IMR-90 (cell line): ENCODE results near the gene ADGRA1. TPM values are rescaled to one million over a fixed set of nuclear protein-coding genes. Genes with fewer than 3 reads are reported as not detected.

Source experiments
- ATAC-seq: fragments of 200-7000 bp; cut with Tn5 transposase; 2 replicates; pipeline ENCODE4 v1.9.1; 2020; ENCODE audit warnings: low read depth, mild to moderate bottlenecking, moderate library complexity
- BruUV-seq: library from RNA; stranded (reverse); fragments of 400-500 nt; replicated peaks from 2 replicates; lab custom pipeline; 2021; lab: Mats Ljungman, UMichigan
- CTCF ChIA-PET: fragments of 300-600 bp; formaldehyde crosslinking; extraction: SDS; loops from one replicate; lab custom pipeline; 2021; ENCODE audit warnings: antibody characterized with exemption; lab: Yijun Ruan, JAX
- POLR2A ChIA-PET: fragments of 300-600 bp; sonication (Branson Sonifier 250); formaldehyde crosslinking; loops from one replicate; lab custom pipeline; 2022; ENCODE audit warnings: antibody characterized with exemption; ENCODE audit not compliant: unreplicated experiment; lab: Charles Lee
- DNase-seq: peaks from one replicate; pipeline ENCODE4 v3.0.0; 2013
- H2AFZ ChIP-seq: replicated peaks from 2 replicates; pipeline ENCODE3; 2013; ENCODE audit warnings: low read length, mild to moderate bottlenecking; ENCODE audit not compliant: poor library complexity
- H2AK5ac ChIP-seq: 2 replicates; pipeline ENCODE4 v1.6.1; 2013; ENCODE audit warnings: low read depth, low read length, inconsistent platforms
- H2AK9ac ChIP-seq: replicated peaks from 2 replicates; pipeline ENCODE3; 2013; ENCODE audit warnings: mild to moderate bottlenecking, low read depth, low read length, moderate library complexity; ENCODE audit not compliant: poor library complexity
- H2BK120ac ChIP-seq: 2 replicates; pipeline ENCODE4 v1.6.1; 2013; ENCODE audit warnings: low read depth, low read length, inconsistent platforms
- H2BK15ac ChIP-seq: 3 replicates; pipeline ENCODE4 v1.6.1; 2013; ENCODE audit warnings: low read depth, low read length, inconsistent platforms
- H2BK20ac ChIP-seq: 2 replicates; pipeline ENCODE4 v1.6.1; 2013; ENCODE audit warnings: low read depth, mild to moderate bottlenecking, inconsistent platforms, low read length, moderate library complexity
- H2BK5ac ChIP-seq: 2 replicates; pipeline ENCODE4 v1.6.1; 2013; ENCODE audit warnings: mild to moderate bottlenecking, low read depth, low read length, inconsistent platforms; ENCODE audit not compliant: poor library complexity, severe bottlenecking
- H3K14ac ChIP-seq: replicated peaks from 2 replicates; pipeline ENCODE4 v1.6.1; 2013; ENCODE audit warnings: low read depth, low read length, inconsistent platforms
- H3K18ac ChIP-seq: 2 replicates; pipeline ENCODE4 v1.6.1; 2013; ENCODE audit warnings: low read depth, low read length, control low read depth
- H3K23ac ChIP-seq: 2 replicates; pipeline ENCODE4 v1.6.1; 2013; ENCODE audit warnings: low read depth, low read length, inconsistent platforms
- H3K27ac ChIP-seq: 2 replicates; pipeline ENCODE4 v1.5.1; 2013; ENCODE audit warnings: mild to moderate bottlenecking, control low read depth, low read length; ENCODE audit not compliant: insufficient read depth
- H3K27me3 ChIP-seq: 2 replicates; pipeline ENCODE4 v1.6.1; 2013; ENCODE audit warnings: low read length; ENCODE audit not compliant: control insufficient read depth, insufficient read depth
- H3K36me3 ChIP-seq: 2 replicates; pipeline ENCODE4 v1.6.1; 2013; ENCODE audit warnings: low read length, mixed read lengths; ENCODE audit not compliant: control insufficient read depth, insufficient read depth
- H3K4ac ChIP-seq: 2 replicates; pipeline ENCODE4 v1.6.1; 2013; ENCODE audit warnings: low read depth, low read length, inconsistent platforms
- H3K4me1 ChIP-seq: 2 replicates; pipeline ENCODE4 v1.6.1; 2013; ENCODE audit warnings: low read length, mixed read lengths; ENCODE audit not compliant: control insufficient read depth, insufficient read depth
- H3K4me2 ChIP-seq: 2 replicates; pipeline ENCODE4 v1.6.1; 2013; ENCODE audit warnings: low read depth, mild to moderate bottlenecking, control low read depth, low read length, moderate library complexity
- H3K4me3 ChIP-seq: 2 replicates; pipeline ENCODE4 v1.5.1; 2013; ENCODE audit warnings: low read depth, mild to moderate bottlenecking, control low read depth, low read length, moderate library complexity; ENCODE audit not compliant: insufficient read depth
- H3K56ac ChIP-seq: 2 replicates; pipeline ENCODE4 v1.6.1; 2013; ENCODE audit warnings: low read length, inconsistent platforms; ENCODE audit not compliant: insufficient read depth; ENCODE audit errors: extremely low read depth
- H3K79me1 ChIP-seq, 2 experiments: 2 replicates each; pipeline ENCODE4 v1.6.1; 2013; ENCODE audit warnings: low read length in 2 of 2, inconsistent platforms in 1 of 2, low read depth in 1 of 2
- H3K9ac ChIP-seq: 2 replicates; pipeline ENCODE4 v1.6.1; 2013; ENCODE audit warnings: low read depth, low read length, control low read depth
- H3K9me1 ChIP-seq: 2 replicates; pipeline ENCODE4 v1.6.1; 2013; ENCODE audit warnings: low read length, inconsistent platforms; ENCODE audit not compliant: insufficient read depth
- H3K9me3 ChIP-seq: 2 replicates; pipeline ENCODE4 v1.6.1; 2013; ENCODE audit warnings: low read length; ENCODE audit not compliant: control insufficient read depth, insufficient read depth
- H4K20me1 ChIP-seq: 2 replicates; pipeline ENCODE4 v1.6.1; 2013; ENCODE audit warnings: low read length, inconsistent platforms; ENCODE audit not compliant: insufficient read depth
- H4K5ac ChIP-seq: 2 replicates; pipeline ENCODE4 v1.6.1; 2013; ENCODE audit warnings: mild to moderate bottlenecking, low read depth, low read length, control low read depth
- H4K8ac ChIP-seq, 2 experiments: 2 replicates each; pipeline ENCODE4 v1.6.1; 2013; ENCODE audit warnings: low read depth in 2 of 2, low read length in 2 of 2, control low read depth in 1 of 2, inconsistent platforms in 1 of 2
- H4K91ac ChIP-seq: 2 replicates; pipeline ENCODE4 v1.6.1; 2013; ENCODE audit warnings: low read depth, low read length, inconsistent platforms; ENCODE audit not compliant: insufficient read depth
- BHLHE40 ChIP-seq: fragments of 150-350 bp; IDR thresholded peaks from 2 replicates; pipeline ENCODE4 v1.6.1; 2016; ENCODE audit warnings: mild to moderate bottlenecking, low read depth, low read length
- CEBPB ChIP-seq: IDR thresholded peaks from 2 replicates; pipeline ENCODE4 v1.6.1; 2012; ENCODE audit warnings: low read depth, low read length, improper control_type of control experiment
- CHD1 ChIP-seq: IDR thresholded peaks from 2 replicates; pipeline ENCODE4 v1.6.1; 2012; ENCODE audit warnings: low read depth, low read length, improper control_type of control experiment
- FOS ChIP-seq: fragments of 150-350 bp; IDR thresholded peaks from 2 replicates; pipeline ENCODE4 v1.6.1; 2016; ENCODE audit warnings: low read depth, low read length
- MAFK ChIP-seq: IDR thresholded peaks from 2 replicates; pipeline ENCODE4 v1.6.1; 2012; ENCODE audit warnings: low read depth, low read length, improper control_type of control experiment
- MAZ ChIP-seq: IDR thresholded peaks from 2 replicates; pipeline ENCODE4 v1.6.1; 2012; ENCODE audit warnings: low read depth, mild to moderate bottlenecking, low read length, improper control_type of control experiment, moderate library complexity, borderline replicate concordance
- MXI1 ChIP-seq: IDR thresholded peaks from 2 replicates; pipeline ENCODE4 v1.6.1; 2012; ENCODE audit warnings: low read depth, mild to moderate bottlenecking, low read length, moderate library complexity, borderline replicate concordance
- NFE2L2 ChIP-seq: fragments of 150-350 bp; IDR thresholded peaks from 2 replicates; pipeline ENCODE4 v1.6.1; 2016; ENCODE audit warnings: low read depth, mild to moderate bottlenecking, low read length
- POLR2A ChIP-seq: IDR thresholded peaks from 2 replicates; pipeline ENCODE4 v1.6.1; 2012; ENCODE audit warnings: mild to moderate bottlenecking, low read depth, low read length
- RAD21 ChIP-seq: IDR thresholded peaks from 2 replicates; pipeline ENCODE4 v1.6.1; 2012; ENCODE audit warnings: low read length, improper control_type of control experiment
- RCOR1 ChIP-seq: IDR thresholded peaks from 2 replicates; pipeline ENCODE4 v1.6.1; 2012; ENCODE audit warnings: mild to moderate bottlenecking, low read length, improper control_type of control experiment; ENCODE audit not compliant: insufficient replicate concordance
- RFX5 ChIP-seq: IDR thresholded peaks from 2 replicates; pipeline ENCODE4 v1.8.0; 2012; ENCODE audit warnings: low read depth, mild to moderate bottlenecking, low read length, moderate library complexity
- SMC3 ChIP-seq: fragments of 150-350 bp; IDR thresholded peaks from 2 replicates; pipeline ENCODE4 v1.6.1; 2016; ENCODE audit warnings: low read depth, mild to moderate bottlenecking, antibody characterized with exemption, low read length, moderate library complexity
- WGBS, 2 experiments: methylation state at CpG; one replicate each; pipeline versions ENCODE4 v1.1.5 to v1.1.7; 2013; ENCODE audit warnings: missing lambda C conversion rate in 2 of 2; ENCODE audit not compliant: insufficient read length in 1 of 2; ENCODE audit errors: extremely low coverage in 2 of 2; 5-methylcytosine and 5-hydroxymethylcytosine counted together
- dilution Hi-C: fragments of 300-500 bp; cut with HindIII; formaldehyde crosslinking; loops from one replicate; pipeline ENCODE4 v1.14.3; 2018; ENCODE audit warnings: low sequenced_read_pairs; ENCODE audit not compliant: unreplicated experiment
- in situ Hi-C: fragments of 300-500 bp; cut with MboI; formaldehyde crosslinking; loops from 3 replicates; pipeline ENCODE4 v1.14.3; 2019; ENCODE audit warnings: low sequenced_read_pairs, inconsistent platforms, mixed read lengths
- intact Hi-C: fragments of 100-400 bp; cut with micrococcal nuclease; formaldehyde crosslinking; loops from 2 replicates; pipeline ENCODE4 v1.10.0; 2022
- polyA plus RNA-seq, 3 experiments: library from polyadenylated mRNA; depleted of rRNA; stranded (reverse); fragments of >200 nt; gene quantifications; 2 replicates each; pipeline ENCODE4 v1.2.3, GENCODE V29; 2012; ENCODE audit warnings: low replicate concordance in 1 of 3
- total RNA-seq: library from RNA; depleted of rRNA; stranded (reverse); fragments of >200 nt; gene quantifications from 2 replicates; pipeline ENCODE4 v1.2.3, GENCODE V29; 2012
- TF ChIP-seq, protein P1 (sequence below): fragments of 150-350 bp; IDR thresholded peaks from 2 replicates; pipeline ENCODE4 v1.6.1; 2016; ENCODE audit warnings: low read depth, mild to moderate bottlenecking, low read length, moderate library complexity, borderline replicate concordance
- TF ChIP-seq, protein P2 (sequence below): conservative IDR thresholded peaks from 2 replicates; pipeline ENCODE4 v1.5.1; 2012; ENCODE audit warnings: mild to moderate bottlenecking, low read depth, low read length, improper control_type of control experiment
- TF ChIP-seq, protein P3 (sequence below): fragments of 150-350 bp; IDR thresholded peaks from 2 replicates; pipeline ENCODE4 v1.6.1; 2017; ENCODE audit warnings: mild to moderate bottlenecking, antibody characterized with exemption, low read length, low read depth

ADGRA1 gene
- total and polyA plus RNA-seq, 2 of the 4 experiments (the other 2 are of a cell fraction) = not detected

DNA sequence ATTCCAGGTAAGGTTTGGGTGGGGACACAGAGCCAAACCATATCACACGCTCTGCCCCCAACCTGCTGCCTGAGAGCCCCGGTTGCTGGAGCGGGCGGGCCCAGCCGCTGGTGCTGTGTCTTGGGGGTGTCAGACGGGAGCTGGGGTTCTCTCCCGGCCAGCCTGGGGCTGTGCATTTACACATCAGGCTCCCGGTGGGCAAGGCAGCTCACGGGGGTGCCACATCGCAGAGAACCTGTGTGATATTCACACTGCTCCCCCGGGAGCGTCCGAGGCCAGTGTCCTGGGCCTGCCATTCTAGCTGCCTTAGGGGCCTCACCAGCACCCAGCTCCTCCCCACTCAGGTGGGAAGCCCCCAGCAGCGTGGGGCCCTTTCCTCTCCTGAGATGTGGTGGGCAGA lies 35.6 kb upstream of the ADGRA1 start:
- no TSS peak for BruUV-seq
- Histone ChIP-seq H3K18ac (no peak overlapping the region), H2BK15ac (no peak overlapping the region), H4K5ac (no peak overlapping the region), H2BK120ac (no peak overlapping the region), H2AK9ac (no peak overlapping the region), H4K20me1 (no peaks in the 10 kb centered on the region), H3K14ac (no peak overlapping the region), H3K27ac (no peak overlapping the region), H3K9me3 (no peaks in the 10 kb centered on the region), H4K91ac (no peak overlapping the region), H3K23ac (no peak overlapping the region), H3K36me3 (no peaks in the 10 kb centered on the region), H2BK5ac (no peak overlapping the region), H3K4me3 (no peak overlapping the region), H3K4me1 (no peaks in the 10 kb centered on the region), H2BK20ac (no peak overlapping the region), H4K8ac (no peak overlapping the region), H3K4ac (no peak overlapping the region), H3K4me2 (no peak overlapping the region), H3K56ac (no peak overlapping the region), H2AFZ (no peak overlapping the region), H3K79me1 (no peaks in the 10 kb centered on the region), H3K9me1 (no peaks in the 10 kb centered on the region), H2AK5ac (no peak overlapping the region), H3K9ac (no peak overlapping the region), H3K27me3 (peaks cover 2% of the 10 kb centered on the region; the same call in 1 of the 2 replicates)
- POLR2A ChIA-PET = no interaction called here
- intact Hi-C loops (no loop called here), in situ Hi-C loops (no loop called here), dilution Hi-C loops (no loop called here)
- ATAC-seq = no peak
- no peak for TF ChIP-seq NFE2L2
- no peak for TF ChIP-seq RFX5
- no peak for TF ChIP-seq FOS
- TF ChIP-seq SMC3 = no peak
- TF ChIP-seq RAD21 = no peak
- no peak for TF ChIP-seq MAZ
- TF ChIP-seq, protein P1, sequence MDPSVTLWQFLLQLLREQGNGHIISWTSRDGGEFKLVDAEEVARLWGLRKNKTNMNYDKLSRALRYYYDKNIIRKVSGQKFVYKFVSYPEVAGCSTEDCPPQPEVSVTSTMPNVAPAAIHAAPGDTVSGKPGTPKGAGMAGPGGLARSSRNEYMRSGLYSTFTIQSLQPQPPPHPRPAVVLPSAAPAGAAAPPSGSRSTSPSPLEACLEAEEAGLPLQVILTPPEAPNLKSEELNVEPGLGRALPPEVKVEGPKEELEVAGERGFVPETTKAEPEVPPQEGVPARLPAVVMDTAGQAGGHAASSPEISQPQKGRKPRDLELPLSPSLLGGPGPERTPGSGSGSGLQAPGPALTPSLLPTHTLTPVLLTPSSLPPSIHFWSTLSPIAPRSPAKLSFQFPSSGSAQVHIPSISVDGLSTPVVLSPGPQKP = no peak
- no peak for TF ChIP-seq BHLHE40
- TF ChIP-seq MAFK = no peak
- TF ChIP-seq RCOR1 = no peak
- TF ChIP-seq MXI1 = no peak
- TF ChIP-seq, protein P2, sequence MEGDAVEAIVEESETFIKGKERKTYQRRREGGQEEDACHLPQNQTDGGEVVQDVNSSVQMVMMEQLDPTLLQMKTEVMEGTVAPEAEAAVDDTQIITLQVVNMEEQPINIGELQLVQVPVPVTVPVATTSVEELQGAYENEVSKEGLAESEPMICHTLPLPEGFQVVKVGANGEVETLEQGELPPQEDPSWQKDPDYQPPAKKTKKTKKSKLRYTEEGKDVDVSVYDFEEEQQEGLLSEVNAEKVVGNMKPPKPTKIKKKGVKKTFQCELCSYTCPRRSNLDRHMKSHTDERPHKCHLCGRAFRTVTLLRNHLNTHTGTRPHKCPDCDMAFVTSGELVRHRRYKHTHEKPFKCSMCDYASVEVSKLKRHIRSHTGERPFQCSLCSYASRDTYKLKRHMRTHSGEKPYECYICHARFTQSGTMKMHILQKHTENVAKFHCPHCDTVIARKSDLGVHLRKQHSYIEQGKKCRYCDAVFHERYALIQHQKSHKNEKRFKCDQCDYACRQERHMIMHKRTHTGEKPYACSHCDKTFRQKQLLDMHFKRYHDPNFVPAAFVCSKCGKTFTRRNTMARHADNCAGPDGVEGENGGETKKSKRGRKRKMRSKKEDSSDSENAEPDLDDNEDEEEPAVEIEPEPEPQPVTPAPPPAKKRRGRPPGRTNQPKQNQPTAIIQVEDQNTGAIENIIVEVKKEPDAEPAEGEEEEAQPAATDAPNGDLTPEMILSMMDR = no peak
- no peak for TF ChIP-seq CHD1
- TF ChIP-seq, protein P3, sequence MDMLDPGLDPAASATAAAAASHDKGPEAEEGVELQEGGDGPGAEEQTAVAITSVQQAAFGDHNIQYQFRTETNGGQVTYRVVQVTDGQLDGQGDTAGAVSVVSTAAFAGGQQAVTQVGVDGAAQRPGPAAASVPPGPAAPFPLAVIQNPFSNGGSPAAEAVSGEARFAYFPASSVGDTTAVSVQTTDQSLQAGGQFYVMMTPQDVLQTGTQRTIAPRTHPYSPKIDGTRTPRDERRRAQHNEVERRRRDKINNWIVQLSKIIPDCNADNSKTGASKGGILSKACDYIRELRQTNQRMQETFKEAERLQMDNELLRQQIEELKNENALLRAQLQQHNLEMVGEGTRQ = no peak
- no peak for TF ChIP-seq CEBPB
- TF ChIP-seq POLR2A = no peak
- DNase-seq = no peak
- 81% methylated on average over 3 of the region's 14 CpGs; no CpG with 5 or more reads in 1 of the 2 experiments for WGBS, 2 experiments
- CTCF ChIA-PET = no interaction called here
